ENCODE measurements around the gene CLDN14. TPM values are rescaled to one million over a fixed set of nuclear protein-coding genes. Genes with fewer than 3 reads are reported as not detected.

The CLDN14 gene
- total RNA-seq: not detected
- long read RNA-seq, partial matches to known transcripts: 0 of 3 reads
- long read RNA-seq, other reads (novel, unspliced or antisense): 3 of 3 reads

- TF ChIP-seq CTCF (IDR thresholded peaks at IDR 0.05): no peak
- Histone ChIP-seq H3K27me3 (ENCODE audit: low read depth) (no peaks in the 10 kb centered on the region), H3K4me3 (no peak within 1 kb of the TSS), H3K4me1 (peaks cover 4% of the 10 kb centered on the region), H3K9me3 (no peaks in the 10 kb centered on the region), H3K36me3 (no peaks in the 10 kb centered on the region), H3K27ac (no peak within 1 kb of the TSS)
- intact Hi-C loops (cut with DNase I): no loop called here
- ATAC-seq (peak; percentile 29 to 43), DNase-seq (no peak)
Measured at GRCh38 chr21:36479415-36480402, at the start of gene CLDN14. Gene CLDN14, minus strand, starts transcription at chr21:36480122. Its CDS starts 18,427 bp downstream, at chr21:36461695.

GRCh38 chr21:36528716-36529115, 48.8 kb upstream of the CLDN14 start:
- Histone ChIP-seq H3K4me1 (no peaks in the 10 kb centered on the region), H3K27ac (no peak overlapping the region), H3K4me3 (no peak overlapping the region), H3K9me3 (no peaks in the 10 kb centered on the region), H3K27me3 (ENCODE audit: low read depth) (peaks cover 10% of the 10 kb centered on the region), H3K36me3 (no peaks in the 10 kb centered on the region)
- ATAC-seq: no peak
- TF ChIP-seq CTCF (IDR thresholded peaks at IDR 0.05): no peak
- intact Hi-C loops (cut with DNase I): no loop called here
- DNase-seq: no peak

- DNase-seq (no peak), ATAC-seq (no peak)
- H3K4me1 ChIP-seq: no peaks in the 10 kb centered on the region
- no peaks in the 10 kb centered on the region for H3K36me3 ChIP-seq
- no peak for TF ChIP-seq CTCF (IDR thresholded peaks at IDR 0.05)
- H3K4me3 ChIP-seq: no peak overlapping the region
- intact Hi-C loops (cut with DNase I): no loop called here
- H3K27me3 ChIP-seq (ENCODE audit: low read depth): peaks cover 10% of the 10 kb centered on the region
- H3K27ac ChIP-seq: no peak overlapping the region
- no peaks in the 10 kb centered on the region for H3K9me3 ChIP-seq
Measured at GRCh38 chr21:36527317-36527716, 47.4 kb upstream of the CLDN14 start.

GRCh38 chr21:36526104-36526503, 46.2 kb upstream of the CLDN14 start:
- ATAC-seq (no peak), DNase-seq (no peak)
- no peak for TF ChIP-seq CTCF (IDR thresholded peaks at IDR 0.05)
- intact Hi-C loops (cut with DNase I): no loop called here
- Histone ChIP-seq H3K9me3 (no peaks in the 10 kb centered on the region), H3K27ac (no peak overlapping the region), H3K4me3 (no peak overlapping the region), H3K4me1 (no peaks in the 10 kb centered on the region), H3K27me3 (ENCODE audit: low read depth) (peaks cover 10% of the 10 kb centered on the region), H3K36me3 (no peaks in the 10 kb centered on the region)

- Histone ChIP-seq H3K4me1 (no peaks in the 10 kb centered on the region), H3K27me3 (ENCODE audit: low read depth) (peaks cover 10% of the 10 kb centered on the region), H3K9me3 (no peaks in the 10 kb centered on the region), H3K36me3 (no peaks in the 10 kb centered on the region), H3K4me3 (no peak overlapping the region), H3K27ac (no peak overlapping the region)
- TF ChIP-seq CTCF (IDR thresholded peaks at IDR 0.05): no peak
- intact Hi-C loops (cut with DNase I): no loop called here
- ATAC-seq (no peak), DNase-seq (no peak)
Measured at GRCh38 chr21:36524477-36524876, 44.6 kb upstream of the CLDN14 start.

All from lower lobe of right lung (tissue), 2 donors.